ENCODE data around the gene CAB39L. TPM values are rescaled to one million over a fixed set of nuclear protein-coding genes. Genes with fewer than 3 reads are reported as not detected.
A peak's percentile ranks its signal among the peaks of the same experiment; 100 is the strongest.
"Not testable (repeated sequence)": the region's sequence is repeated elsewhere in the genome, so short reads cannot be mapped to it uniquely, and the experiment has no call there.

The CAB39L gene
- total RNA-seq, 1 experiment from 2014 or later, result 8.3 TPM

DNA sequence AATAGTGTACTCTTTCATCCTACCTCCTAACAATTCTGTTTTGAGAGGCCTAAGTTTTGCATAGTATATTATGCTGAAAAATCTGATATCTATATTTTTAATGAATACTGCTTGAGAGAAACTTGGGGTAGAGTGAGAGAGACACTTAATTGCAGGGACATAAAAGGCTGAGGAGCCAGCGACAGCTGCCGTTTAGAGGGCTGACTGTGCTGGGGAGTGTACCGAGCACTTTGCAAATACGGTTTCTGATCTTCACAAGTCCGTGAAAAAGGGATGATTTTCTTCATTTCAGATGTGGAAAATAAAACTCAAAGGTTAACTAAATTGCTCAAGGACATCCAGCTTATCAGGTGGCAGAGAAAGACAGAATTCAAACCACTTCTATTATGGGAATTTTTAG lies 97.4 kb downstream of the CAB39L start:
- DNase-seq (ENCODE audit: low read depth), result no peak

DNA sequence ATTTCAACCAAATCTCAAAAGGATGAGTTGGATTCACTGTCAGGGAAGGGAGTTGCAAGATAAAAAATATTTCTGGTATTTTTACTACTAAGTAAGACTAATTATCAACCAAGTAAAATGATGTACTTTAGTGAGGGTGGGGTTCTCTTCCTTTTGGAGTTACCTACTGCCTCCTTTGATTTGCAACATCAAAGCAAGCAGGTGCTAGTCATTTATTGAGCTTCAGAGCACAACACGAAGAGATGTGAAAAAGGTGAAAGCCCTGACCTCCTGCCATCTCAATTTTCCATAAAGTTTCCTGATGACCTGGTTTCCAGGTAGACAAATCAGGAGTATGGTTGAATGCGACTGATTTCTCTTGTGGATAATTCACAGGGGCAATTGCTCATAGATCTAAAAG lies 100.1 kb downstream of the CAB39L start:
- no peak for DNase-seq (ENCODE audit: low read depth)

DNA sequence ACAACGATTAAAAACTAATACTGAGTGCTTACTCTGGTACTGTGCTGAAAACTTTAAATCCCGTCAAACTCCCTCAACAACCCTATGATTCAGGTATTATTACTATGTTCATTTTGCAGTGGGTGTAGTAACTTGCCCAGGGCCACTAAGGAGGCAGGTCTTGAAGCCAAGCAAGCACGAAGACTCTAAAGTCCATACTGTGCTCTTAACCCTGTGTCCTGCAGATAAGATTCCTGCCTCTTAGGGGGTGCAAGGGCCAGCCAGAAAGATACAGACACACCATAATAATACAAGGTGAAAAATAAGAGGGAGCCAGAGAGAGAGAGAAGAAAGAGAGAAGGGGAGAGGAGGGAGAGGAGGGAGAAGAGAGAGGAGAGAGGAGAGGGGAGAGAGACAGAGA lies 100.6 kb downstream of the CAB39L start:
- no peak for DNase-seq (ENCODE audit: low read depth)

DNA sequence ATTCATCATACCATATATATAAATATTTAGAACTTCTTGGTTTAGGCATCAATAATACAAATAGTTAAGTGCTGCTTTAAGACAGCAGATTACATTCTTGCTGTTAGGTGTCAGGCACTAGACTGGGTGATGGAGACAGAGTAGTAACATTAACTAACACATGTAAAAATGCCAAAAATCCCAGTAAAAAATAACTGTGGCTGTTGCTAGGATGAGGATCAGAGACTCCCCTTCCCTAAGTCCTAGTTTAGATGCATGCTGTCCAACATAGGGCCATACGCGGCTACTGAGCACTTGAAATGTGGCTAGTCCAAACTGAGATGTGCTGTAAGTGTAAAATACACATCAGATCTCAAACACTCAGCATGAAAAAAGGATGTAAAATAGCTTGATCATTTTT lies 101.4 kb downstream of the CAB39L start:
- no peak for DNase-seq (ENCODE audit: low read depth)

DNA sequence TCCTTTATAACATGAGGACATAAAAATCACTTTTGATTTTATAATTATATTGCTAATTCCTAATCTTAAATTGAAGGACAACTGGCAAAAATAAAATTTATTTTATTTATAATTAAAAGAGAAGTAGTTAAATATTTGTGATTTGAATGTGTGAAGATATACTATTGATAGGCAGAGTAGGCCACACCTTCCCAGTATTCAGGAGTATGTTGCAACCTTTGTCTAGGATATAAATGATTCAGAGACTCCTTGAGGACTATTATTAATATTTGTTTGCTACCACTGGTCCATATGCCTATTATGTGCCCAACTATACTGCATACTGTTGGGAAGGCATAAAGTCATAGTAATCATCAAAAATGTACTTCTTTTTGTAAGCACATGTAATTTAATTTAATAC lies 101.9 kb downstream of the CAB39L start:
- DNase-seq (ENCODE audit: low read depth), result no peak

DNA sequence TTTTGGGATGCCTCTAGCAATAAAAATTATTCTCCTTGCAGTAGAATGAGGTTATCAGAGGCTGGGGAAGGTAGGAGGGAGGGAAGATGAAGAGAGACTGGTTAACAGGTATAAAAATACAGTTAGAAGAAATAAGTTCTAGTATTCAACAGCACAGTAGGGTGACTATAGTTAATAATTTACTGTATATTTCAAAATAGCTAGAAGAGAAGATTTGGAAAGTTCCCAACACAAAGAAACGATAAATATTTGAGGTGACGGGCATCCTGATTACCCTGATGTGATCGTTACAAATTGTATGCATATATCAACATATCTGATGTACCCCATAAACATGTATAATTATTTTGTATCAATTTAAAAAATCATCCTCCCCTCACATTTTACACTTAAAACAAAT lies 102.3 kb downstream of the CAB39L start:
- no peak for DNase-seq (ENCODE audit: low read depth)

DNA sequence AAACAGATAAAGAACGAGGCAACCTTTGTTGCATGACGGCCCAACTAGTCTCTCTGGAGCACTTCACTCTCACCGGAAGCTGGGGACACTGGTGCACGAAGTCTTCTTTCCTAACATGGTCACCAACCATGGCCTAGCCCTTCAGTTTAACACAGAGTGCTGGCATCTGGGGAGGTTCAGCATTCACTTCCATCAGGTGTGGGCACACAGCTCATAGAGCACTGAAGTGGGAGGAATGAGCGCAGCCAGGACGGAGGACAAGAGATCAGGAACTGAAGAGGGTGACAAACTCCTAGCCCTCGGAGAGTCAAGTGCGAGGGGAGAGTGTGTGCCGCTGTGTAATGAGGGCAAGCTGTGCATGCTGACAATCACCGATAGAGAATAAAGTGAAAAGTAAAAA lies 103.7 kb downstream of the CAB39L start:
- DNase-seq (ENCODE audit: low read depth), result no peak

DNA sequence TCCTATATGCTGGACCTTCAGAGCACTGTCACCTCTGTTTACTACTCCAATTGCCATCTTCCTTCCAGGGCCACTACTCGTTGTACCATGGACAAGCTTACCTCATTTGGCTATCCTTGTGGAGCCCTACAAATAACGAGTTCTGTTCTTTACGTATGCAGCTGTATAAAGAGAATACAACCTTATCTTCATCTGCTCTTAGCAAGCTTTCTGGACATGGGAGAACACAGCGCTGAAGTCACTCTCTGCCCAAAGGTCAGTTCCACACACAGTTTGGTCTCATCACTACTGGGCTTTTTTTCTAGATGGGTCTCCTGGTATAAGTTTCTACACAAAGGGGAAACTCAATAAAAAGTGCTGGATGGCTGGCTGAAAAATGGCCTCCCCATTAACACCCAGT lies 107.2 kb downstream of the CAB39L start:
- DNase-seq (ENCODE audit: low read depth), result no peak

DNA sequence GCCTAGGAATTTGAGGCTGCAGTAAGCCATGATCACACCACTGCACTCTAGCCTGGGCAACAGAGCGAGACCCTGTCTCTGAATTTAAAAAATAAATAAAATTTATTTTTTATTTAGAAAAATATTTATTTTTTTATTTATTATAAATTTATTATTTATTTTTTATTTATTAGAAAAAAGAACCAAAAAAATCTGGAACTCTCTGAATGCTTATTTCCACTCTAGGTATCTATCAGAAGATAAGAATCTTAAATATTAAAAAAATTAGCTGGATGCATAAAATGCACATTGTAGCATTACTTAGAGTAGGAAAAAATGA lies 113.4 kb downstream of the CAB39L start:
- DNase-seq (ENCODE audit: low read depth), result no peak

DNA sequence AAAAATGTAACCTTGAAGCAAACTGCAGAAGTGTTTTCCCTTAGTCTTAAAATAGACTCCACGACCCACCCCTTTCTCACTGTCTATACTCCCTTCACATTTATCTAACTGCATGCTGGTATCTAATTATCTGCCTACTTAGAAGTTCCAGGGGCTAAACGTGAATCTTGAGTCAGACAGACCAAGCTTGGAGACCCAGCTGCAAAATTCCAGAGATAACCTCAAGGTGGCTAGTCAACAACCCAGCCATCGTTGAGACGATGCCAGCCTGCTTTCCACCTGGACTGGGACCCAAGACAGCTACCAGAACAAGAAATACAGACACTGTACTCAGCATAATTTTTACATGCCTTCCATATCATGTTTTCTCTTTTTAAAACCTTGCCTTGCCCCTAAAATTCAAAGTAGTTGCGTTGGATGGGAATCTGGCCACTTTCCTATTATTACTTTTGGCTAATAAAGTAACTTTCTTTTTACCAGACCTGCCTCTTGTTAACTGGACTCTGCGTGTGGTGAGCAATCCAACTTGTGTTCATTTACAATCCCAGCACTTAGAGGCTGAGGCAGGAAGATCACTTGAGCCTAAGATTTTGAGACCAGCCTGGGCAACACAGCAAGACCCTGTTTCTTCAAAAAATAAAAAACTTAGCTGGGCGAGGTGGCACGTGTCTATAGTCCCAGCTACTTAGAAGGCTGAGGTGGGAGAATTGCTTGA lies 113.9 kb downstream of the CAB39L start:
- no peak for DNase-seq (ENCODE audit: low read depth)

DNA sequence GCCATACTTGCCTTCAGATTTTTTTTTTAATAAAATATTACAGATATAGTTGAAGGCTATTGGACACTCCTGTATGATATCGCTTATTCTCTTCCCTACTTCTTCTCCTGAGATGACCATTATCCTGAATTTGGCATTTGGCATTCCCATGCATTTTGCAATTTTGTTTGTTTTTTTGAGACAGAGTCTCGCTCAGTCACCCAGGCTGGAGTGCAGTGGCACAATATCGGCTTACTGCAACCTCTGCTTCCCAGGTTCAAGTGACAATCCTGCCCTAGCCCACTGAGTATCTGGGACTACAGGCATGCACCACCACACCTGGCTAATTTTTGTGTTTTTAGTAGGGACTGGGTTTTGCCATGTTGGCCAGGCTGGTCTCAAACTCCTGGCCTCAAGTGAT lies 116.7 kb downstream of the CAB39L start:
- not testable (repeated sequence) for DNase-seq (ENCODE audit: low read depth)

DNA sequence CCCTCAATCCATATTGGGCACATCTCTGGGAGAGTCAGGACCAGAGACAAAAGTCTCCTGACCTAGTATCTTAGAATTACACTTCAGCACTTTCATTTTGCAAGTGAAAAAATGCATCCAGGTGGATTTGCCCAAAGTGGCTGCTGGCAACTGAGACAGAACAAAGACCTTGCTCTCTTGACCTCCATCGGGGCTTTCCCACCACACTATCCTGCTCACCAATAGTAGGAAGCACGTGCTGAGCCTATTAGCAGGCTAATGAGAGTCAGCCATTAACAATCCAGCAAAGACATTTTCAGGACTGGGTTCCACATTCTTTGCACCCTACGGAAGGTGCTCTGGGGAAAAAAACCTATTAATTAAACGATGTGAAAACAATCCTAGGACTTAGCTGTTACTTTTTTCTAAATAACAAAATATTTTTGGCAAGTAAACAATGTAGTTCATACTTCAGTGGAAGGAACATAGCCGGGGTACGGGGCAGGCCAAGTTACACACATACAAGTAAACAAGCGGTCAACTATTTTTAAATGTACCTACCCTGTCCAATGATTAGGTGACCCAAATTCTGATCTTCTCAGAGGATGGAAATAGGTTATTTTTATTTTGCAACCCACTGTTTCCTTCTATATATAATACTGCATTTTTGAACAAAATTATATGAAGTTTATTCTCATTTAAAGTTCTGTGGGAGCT lies 117.5 kb downstream of the CAB39L start:
- DNase-seq (ENCODE audit: low read depth), result no peak

DNA sequence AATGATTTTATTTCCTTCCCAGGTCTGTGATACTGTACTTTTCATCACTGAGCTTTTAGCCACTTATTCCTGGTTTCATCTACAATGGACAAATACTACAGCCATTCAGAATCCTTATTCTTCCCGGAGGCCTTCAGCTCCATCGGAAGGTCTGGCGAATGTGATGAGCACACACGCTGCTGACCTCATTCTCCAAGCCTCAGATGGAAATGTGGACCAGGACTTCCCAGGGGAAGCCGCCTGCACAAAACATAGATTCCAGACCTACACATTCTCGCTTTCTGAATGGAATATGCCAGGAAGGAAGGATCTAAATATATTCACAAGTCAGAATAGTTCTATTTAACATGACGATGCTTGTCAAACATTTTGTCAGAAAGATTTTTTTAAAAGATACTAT lies 120.5 kb downstream of the CAB39L start:
- no peak for DNase-seq (ENCODE audit: low read depth)

DNA sequence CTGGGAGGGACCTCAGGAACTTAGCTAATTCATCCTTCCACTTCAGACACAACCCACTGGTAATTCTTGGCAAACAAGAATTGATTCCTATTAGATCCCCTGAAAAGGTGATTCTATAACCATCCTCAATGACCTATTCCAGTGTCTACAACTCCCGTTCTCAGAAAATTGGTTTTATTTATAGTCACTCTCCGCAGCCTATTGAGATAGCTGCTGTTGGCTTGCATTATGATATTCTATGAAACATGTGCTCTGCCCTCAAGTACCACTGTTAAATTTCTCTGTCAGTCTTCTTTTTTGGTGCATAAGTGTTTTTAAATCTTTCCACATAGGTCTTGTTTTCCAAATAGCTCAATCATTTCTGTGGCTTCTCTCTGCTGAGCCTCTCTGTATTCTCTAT lies 121.2 kb downstream of the CAB39L start:
- no peak for DNase-seq (ENCODE audit: low read depth)

DNA sequence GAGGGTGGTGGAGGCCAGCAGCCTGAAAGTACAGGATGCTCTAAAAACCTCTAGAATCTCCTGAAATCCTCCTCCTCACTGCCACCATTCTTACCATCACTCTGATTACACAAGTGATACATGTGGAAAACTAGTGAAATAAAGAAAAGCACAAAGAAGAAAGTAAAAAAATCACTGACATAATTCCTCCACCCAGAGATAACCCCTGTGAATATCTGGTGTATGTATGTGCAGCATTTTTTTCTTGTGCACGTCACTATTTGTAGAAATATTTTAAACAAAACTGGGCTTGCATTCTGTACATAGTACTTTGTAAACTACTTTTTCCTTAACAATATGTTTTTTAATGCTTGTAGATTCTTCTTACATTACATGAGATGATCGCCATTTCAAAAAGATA lies 122.9 kb downstream of the CAB39L start:
- DNase-seq (ENCODE audit: low read depth), result no peak

DNA sequence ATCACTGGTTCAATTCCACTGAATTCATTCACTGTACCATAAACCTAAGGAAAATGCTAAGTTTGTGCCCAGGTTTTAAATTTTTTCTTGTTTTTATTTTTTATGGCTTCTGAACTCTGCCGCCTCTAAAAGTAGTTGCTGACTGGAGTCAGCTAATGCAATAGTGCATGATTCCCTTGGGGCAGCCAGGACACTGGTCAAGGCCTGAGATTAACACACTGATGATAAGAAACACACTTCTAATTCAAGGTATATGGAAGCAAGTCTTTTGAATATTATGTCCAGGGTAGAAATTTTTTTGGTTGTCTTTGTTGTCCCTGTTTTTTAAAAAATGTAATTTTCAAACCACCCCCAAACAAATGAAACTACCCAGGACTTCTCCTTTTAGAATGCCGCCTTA lies 123.9 kb downstream of the CAB39L start:
- no peak for DNase-seq (ENCODE audit: low read depth)

DNA sequence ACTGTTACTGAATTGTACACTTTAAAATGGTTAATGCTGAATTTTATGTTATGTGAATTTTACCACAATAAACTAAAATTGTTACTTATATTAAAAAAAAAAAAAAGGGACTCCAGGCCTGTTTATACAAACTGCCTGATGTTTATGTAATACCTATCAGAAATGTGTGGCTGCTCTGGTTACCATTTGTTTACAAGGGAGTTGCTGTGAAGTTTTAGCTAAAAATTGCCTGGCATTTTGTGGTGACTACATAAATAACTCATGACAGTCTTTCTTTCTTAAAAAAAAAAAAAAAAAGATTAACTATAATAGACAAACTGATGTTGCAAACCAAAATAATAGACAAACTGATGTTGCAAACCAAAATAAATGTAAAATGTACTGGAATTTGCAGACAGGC lies 124.3 kb downstream of the CAB39L start:
- DNase-seq (ENCODE audit: low read depth), result no peak

DNA sequence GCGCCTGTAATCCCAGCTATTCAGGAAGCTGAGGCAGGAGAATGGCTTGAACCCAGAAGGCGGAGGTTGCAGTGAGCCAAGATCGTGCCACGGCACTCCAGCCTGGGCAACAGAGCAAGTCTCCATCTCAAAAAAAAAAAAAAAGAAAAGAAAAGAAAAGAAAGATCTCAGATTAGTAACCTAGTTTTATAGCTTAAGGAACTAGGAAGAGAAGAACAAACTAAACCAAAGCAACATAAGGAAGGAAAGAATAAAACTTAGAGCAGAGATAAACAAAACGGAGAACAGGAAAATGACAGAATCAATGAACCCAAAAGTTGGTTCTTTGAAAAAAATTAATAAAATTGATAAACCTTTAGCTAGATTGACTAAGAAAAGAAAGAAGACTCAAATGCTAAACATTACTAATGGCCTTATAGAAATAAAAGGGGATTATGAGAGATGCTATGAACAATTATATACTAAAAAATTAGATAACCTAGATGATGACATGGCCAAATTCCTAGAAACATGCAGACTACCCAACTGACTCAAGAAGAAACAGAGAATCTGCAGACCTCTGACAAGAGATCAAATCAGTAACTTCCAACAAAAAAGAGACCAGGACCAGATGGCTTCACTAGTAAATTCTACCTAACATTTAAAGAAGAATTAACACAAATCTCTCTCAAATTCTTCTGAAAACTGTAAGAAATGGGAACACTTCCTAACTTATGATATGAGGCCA lies 127.9 kb downstream of the CAB39L start:
- DNase-seq (ENCODE audit: low read depth), result no peak

DNA sequence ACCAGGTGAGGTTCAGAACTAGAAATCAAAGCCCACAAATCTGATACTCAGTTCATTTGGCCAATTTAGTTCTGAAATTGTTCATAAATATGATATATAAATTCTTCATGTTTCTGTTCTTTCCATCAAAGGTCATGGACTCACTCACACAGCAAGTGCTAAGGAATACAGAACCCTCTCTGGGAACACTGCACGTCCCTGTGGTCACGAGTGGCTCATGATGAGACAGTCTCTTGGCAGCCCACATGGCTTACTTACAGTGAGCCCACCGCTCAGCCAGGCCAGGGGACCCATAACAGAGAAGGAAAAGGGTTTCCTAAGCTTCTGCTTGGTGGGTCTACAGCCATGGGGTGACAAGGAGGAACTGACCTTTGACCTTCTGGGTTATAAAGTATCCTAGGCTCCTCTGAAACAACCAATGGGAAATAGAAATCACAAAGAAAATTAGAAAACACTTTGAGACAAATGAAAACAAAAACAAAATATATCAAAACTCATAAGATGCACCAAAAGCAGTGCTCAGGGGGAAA lies 128.8 kb downstream of the CAB39L start:
- peak; percentile 26 for DNase-seq (ENCODE audit: low read depth)

DNA sequence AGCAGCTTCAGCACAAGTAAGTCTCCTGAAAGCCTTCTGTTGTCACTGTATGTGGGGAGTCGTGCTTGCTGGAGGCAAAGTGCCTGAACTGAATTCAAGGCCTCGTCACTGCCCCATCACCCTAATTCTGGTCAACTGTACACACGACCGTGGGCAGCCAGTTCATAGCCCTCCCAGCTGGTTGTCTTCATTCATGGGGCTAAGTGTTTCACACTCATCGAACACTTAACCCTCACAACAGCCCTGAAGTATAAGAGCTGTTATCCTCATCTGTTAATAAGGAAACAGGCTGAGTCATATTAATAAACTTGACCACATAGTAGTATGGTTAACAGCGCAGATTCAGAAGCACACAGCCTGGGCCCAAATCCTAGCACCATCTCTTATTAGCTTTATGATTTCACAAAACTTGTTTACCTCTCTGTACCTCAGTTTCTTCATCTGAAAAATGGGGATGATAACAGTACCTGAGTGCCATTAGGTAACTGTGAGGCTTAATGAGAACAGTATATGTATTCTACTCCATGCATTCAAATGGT lies 129.5 kb downstream of the CAB39L start:
- peak; percentile 44 for DNase-seq (ENCODE audit: low read depth)

DNA sequence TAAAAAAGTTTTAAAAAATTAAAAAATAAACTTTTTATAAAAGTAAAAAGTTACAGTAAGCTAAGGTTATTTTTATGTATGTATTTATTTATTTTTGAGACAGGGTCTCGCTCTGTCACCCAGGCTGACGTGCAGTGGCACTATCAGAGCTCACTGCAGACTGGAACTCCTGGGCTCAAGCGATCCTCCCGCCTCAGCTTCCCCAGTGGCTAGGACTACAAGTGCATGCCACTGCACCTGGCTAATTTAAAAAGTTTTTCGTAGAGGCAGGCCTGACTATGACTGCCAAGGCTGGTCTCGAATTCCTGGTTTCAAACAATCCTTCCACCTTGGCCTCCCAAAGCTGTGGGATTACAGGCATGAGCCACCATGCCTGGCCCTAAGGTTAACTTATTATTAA lies 132.0 kb downstream of the CAB39L start:
- DNase-seq (ENCODE audit: low read depth), result no peak

DNA sequence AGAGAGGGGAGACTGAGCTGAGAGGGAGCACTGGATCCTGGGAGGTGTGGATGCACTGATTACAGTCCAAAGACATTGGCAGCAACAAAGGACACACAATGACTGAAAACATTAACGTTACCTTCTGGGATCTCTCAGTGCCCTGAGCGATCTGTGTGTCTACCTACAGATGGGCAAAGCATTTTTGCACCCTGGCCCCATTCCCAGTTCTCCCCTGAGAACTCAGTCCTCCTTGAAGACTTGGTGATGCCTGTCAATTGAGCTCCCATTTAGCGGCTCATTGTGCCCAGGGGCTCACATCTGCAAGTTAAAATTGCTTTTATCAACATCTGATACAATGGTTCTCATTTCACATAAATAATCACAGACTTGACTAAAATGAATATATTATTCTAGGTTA lies 133.6 kb downstream of the CAB39L start:
- DNase-seq (ENCODE audit: low read depth), result no peak

DNA sequence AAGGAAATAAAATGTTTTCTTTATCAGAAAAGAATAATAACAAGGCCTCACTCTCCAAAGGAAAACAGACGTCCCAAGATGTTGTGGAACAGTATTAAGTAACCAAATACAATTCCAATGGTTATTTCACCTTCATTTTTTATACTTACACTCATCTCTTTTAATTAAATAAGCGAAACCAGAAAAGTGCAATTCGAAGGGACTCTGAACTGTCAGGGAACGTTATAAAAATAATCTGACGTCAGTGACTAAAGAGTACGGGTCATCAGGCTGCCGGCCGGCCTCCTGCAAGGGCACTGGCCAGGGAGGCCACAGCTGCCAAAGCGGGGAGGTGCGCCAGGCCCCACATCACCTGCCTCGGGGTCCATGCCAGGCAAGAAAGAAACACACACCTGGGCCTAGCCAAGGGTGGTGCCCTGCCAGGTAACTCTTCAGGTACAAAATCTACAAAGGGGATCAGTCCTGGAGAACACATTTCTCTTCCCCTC lies 134.9 kb downstream of the CAB39L start:
- no peak for DNase-seq (ENCODE audit: low read depth)

Measured in RPMI7951 (cell line).